ENCODE data around the gene AKAP12. TPM values are rescaled to one million over a fixed set of nuclear protein-coding genes. Genes with fewer than 3 reads are reported as not detected.

Gene AKAP12
- total RNA-seq, 1 experiment from 2014 or later = 15.4 TPM

- in situ Hi-C loops (cut with HindIII; ENCODE audit: low sequenced_read_pairs) = no loop called here
- DNase-seq (ENCODE audit: low spot score) = no peak
Measured at GRCh38 chr6:151265282-151265681, 25.5 kb downstream of the AKAP12 start.

GRCh38 chr6:151269321-151269995, 29.7 kb downstream of the AKAP12 start:
- in situ Hi-C loops (cut with HindIII; ENCODE audit: low sequenced_read_pairs) = no loop called here

GRCh38 chr6:151275121-151275520, 35.4 kb downstream of the AKAP12 start:
- in situ Hi-C loops (cut with HindIII; ENCODE audit: low sequenced_read_pairs) = no loop called here
- peak; percentile 63 for DNase-seq (ENCODE audit: low spot score)

More at GRCh38 chr6:151269321-151269995, 29.7 kb downstream of the AKAP12 start:
- no peak for DNase-seq (ENCODE audit: low spot score)

- DNase-seq (ENCODE audit: low spot score) = peak; percentile 79
- in situ Hi-C loops (cut with HindIII; ENCODE audit: low sequenced_read_pairs) = no loop called here
Measured at GRCh38 chr6:151275566-151275965, 35.8 kb downstream of the AKAP12 start.

- in situ Hi-C loops (cut with HindIII; ENCODE audit: low sequenced_read_pairs) = no loop called here
Measured at GRCh38 chr6:151276112-151276740, 36.5 kb downstream of the AKAP12 start.

GRCh38 chr6:151279891-151280290, 40.1 kb downstream of the AKAP12 start:
- no peak for DNase-seq (ENCODE audit: low spot score)
- in situ Hi-C loops (cut with HindIII; ENCODE audit: low sequenced_read_pairs) = no loop called here

More at GRCh38 chr6:151276112-151276740, 36.5 kb downstream of the AKAP12 start:
- DNase-seq (ENCODE audit: low spot score) = peak; percentile 69

- in situ Hi-C loops (cut with HindIII; ENCODE audit: low sequenced_read_pairs) = no loop called here
- DNase-seq (ENCODE audit: low spot score) = no peak
Measured at GRCh38 chr6:151280859-151281258, 41.1 kb downstream of the AKAP12 start.

GRCh38 chr6:151284012-151284411, 44.2 kb downstream of the AKAP12 start:
- DNase-seq (ENCODE audit: low spot score) = no peak
- in situ Hi-C loops (cut with HindIII; ENCODE audit: low sequenced_read_pairs) = no loop called here

- DNase-seq (ENCODE audit: low spot score) = no peak
- in situ Hi-C loops (cut with HindIII; ENCODE audit: low sequenced_read_pairs) = no loop called here
Measured at GRCh38 chr6:151284548-151285017, 44.8 kb downstream of the AKAP12 start.

- in situ Hi-C loops (cut with HindIII; ENCODE audit: low sequenced_read_pairs) = no loop called here
- no peak for DNase-seq (ENCODE audit: low spot score)
Measured at GRCh38 chr6:151285122-151285521, 45.4 kb downstream of the AKAP12 start.

- no peak for DNase-seq (ENCODE audit: low spot score)
- in situ Hi-C loops (cut with HindIII; ENCODE audit: low sequenced_read_pairs) = no loop called here
Measured at GRCh38 chr6:151286214-151286613, 46.4 kb downstream of the AKAP12 start.

- no peak for DNase-seq (ENCODE audit: low spot score)
- in situ Hi-C loops (cut with HindIII; ENCODE audit: low sequenced_read_pairs) = no loop called here
Measured at GRCh38 chr6:151288712-151289398, 49.1 kb downstream of the AKAP12 start.

- DNase-seq (ENCODE audit: low spot score) = no peak
- in situ Hi-C loops (cut with HindIII; ENCODE audit: low sequenced_read_pairs) = no loop called here
Measured at GRCh38 chr6:151289399-151290007, 49.7 kb downstream of the AKAP12 start.

GRCh38 chr6:151290877-151291721, 51.3 kb downstream of the AKAP12 start:
- in situ Hi-C loops (cut with HindIII; ENCODE audit: low sequenced_read_pairs) = no loop called here
- DNase-seq (ENCODE audit: low spot score) = no peak

- no peak for DNase-seq (ENCODE audit: low spot score)
- in situ Hi-C loops (cut with HindIII; ENCODE audit: low sequenced_read_pairs) = no loop called here
Measured at GRCh38 chr6:151291722-151292059, 51.9 kb downstream of the AKAP12 start.

GRCh38 chr6:151292974-151293687, 53.4 kb downstream of the AKAP12 start:
- in situ Hi-C loops (cut with HindIII; ENCODE audit: low sequenced_read_pairs) = no loop called here
- no peak for DNase-seq (ENCODE audit: low spot score)

GRCh38 chr6:151293688-151294016, 53.9 kb downstream of the AKAP12 start:
- in situ Hi-C loops (cut with HindIII; ENCODE audit: low sequenced_read_pairs) = no loop called here

GRCh38 chr6:151294561-151295101, 54.9 kb downstream of the AKAP12 start:
- in situ Hi-C loops (cut with HindIII; ENCODE audit: low sequenced_read_pairs) = no loop called here

More at GRCh38 chr6:151293688-151294016, 53.9 kb downstream of the AKAP12 start:
- DNase-seq (ENCODE audit: low spot score) = no peak

More at GRCh38 chr6:151294561-151295101, 54.9 kb downstream of the AKAP12 start:
- no peak for DNase-seq (ENCODE audit: low spot score)

Data from G401 (cell line).